Measurements from ENCODE around the gene RHBDL1. TPM values are rescaled to one million over a fixed set of nuclear protein-coding genes. Genes with fewer than 3 reads are reported as not detected.

Gene RHBDL1
- total and polyA plus RNA-seq, 2 of the 8 experiments (the other 6 are each of a cell fraction or from before 2014, with no cell fraction given): 4.0 to 8.1 TPM

- no peak overlapping the region for H2BK15ac ChIP-seq (ENCODE audit: low read length)
- peaks cover 4 to 36% of the 10 kb centered on the region in 2 experiments for H4K20me1 ChIP-seq (replicated peaks in 1 of 2; ENCODE audit: control insufficient read depth in 1 of 2, insufficient read depth in 2 of 2, low read length in 2 of 2)
- H3K9me3 ChIP-seq (ENCODE audit: insufficient read depth in 2 of 2, low read depth in 1 of 2, low read length in 1 of 2): no peaks in the 10 kb centered on the region
- peaks cover 0 to 12% of the 10 kb centered on the region in 2 experiments; a peak in 1 of 4 replicates for H3K79me2 ChIP-seq (ENCODE audit: control insufficient read depth in 1 of 2, insufficient read depth in 2 of 2, low read length in 2 of 2)
- H2BK120ac ChIP-seq (replicated peaks; ENCODE audit: low read depth, low read length): no peak overlapping the region
- H2BK20ac ChIP-seq (ENCODE audit: low read length): no peak overlapping the region
- H3K27me3 ChIP-seq (replicated peaks in 1 of 4; ENCODE audit: control insufficient read depth in 3 of 4, extremely low read depth in 1 of 4, insufficient read depth in 3 of 4, low read length in 3 of 4): no peaks in the 10 kb centered on the region; a peak in 1 of 7 replicates
- no peak overlapping the region for H3K23ac ChIP-seq (ENCODE audit: insufficient read length)
- no peak overlapping the region; a peak in 2 of 7 replicates for H3K9ac ChIP-seq (replicated peaks in 1 of 4; ENCODE audit: extremely low read depth in 1 of 4, low read depth in 3 of 4, low read length in 3 of 4)
- H4K5ac ChIP-seq (ENCODE audit: insufficient read length, low read depth, low read length): no peak overlapping the region
- FAIRE-seq (no peak), DNase-seq (ENCODE audit: low read depth in 1 of 2, low spot score in 2 of 2) (no peak)
- ChIA-PET POLR2A (ENCODE audit: partially characterized antibody) (interaction anchor here (0.9 to 13.3 kb wide), 9 partner anchors 7 to 118 kb away, joined by 3 to 214 read pairs (median 13); partner anchors contain the start of genes CCDC78, GNG13, HAGHL and RHBDL1), CTCF (ENCODE audit: partially characterized antibody) (interaction anchor here (0.6 to 1.9 kb wide), 8 partner anchors 8 to 780 kb away, joined by 3 to 7 read pairs (median 3); partner anchors contain the start of gene WDR24)
- no peak overlapping the region for H3K4ac ChIP-seq (replicated peaks; ENCODE audit: insufficient read length, low read depth, low read length)
- peak overlapping the region; percentile 62 to 81 (median 74); a peak in 6 of 8 replicates for H3K4me3 ChIP-seq (ENCODE audit: extremely low read depth in 1 of 4, insufficient read depth in 2 of 4, low read depth in 3 of 4, low read length in 4 of 4)
- H3K56ac ChIP-seq (replicated peaks; ENCODE audit: insufficient read length, low read depth, low read length): no peak overlapping the region
- peaks cover 6% of the 10 kb centered on the region; the same call in 1 of the 2 replicates for H3K79me1 ChIP-seq (ENCODE audit: low read depth, low read length)
- H2AK5ac ChIP-seq (ENCODE audit: low read depth, low read length): no peak overlapping the region
- peak overlapping the region; percentile 51 for H4K8ac ChIP-seq (ENCODE audit: extremely low read depth, insufficient read depth, low read length)
- H2BK12ac ChIP-seq (ENCODE audit: low read depth, low read length): no peak overlapping the region
- H3K4me2 ChIP-seq (ENCODE audit: insufficient read depth in 1 of 2, low read depth in 2 of 2, low read length in 2 of 2): peak overlapping the region; percentile 63 to 95
- no peak overlapping the region for H3K18ac ChIP-seq (ENCODE audit: extremely low read depth, low read length)
- H3K23me2 ChIP-seq (ENCODE audit: low read depth, low read length): peaks cover 13% of the 10 kb centered on the region; the same call in 1 of the 2 replicates
- H2BK5ac ChIP-seq (ENCODE audit: low read depth, low read length): no peak overlapping the region
- H4K91ac ChIP-seq (replicated peaks; ENCODE audit: insufficient read length, low read length): peak overlapping the region; percentile 22
- H3K4me1 ChIP-seq (replicated peaks in 1 of 4; ENCODE audit: control insufficient read depth in 3 of 4, insufficient read depth in 4 of 4, low read length in 3 of 4): peaks cover 0 to 17% (median 13%) of the 10 kb centered on the region in 4 experiments; a peak in 5 of 7 replicates
- no peak overlapping the region for H2AFZ ChIP-seq (ENCODE audit: low read length)
- no peak overlapping the region for H3K27ac ChIP-seq (ENCODE audit: low read depth, low read length)
- no peak overlapping the region for H3K14ac ChIP-seq (ENCODE audit: insufficient read length)
- peaks cover 4 to 28% (median 15%) of the 10 kb centered on the region in 4 experiments; a peak in 7 of 8 replicates for H3K36me3 ChIP-seq (ENCODE audit: control insufficient read depth in 2 of 4, insufficient read depth in 4 of 4, low read length in 3 of 4)
- TF ChIP-seq ASH2L (IDR thresholded peaks at IDR 0.05; ENCODE audit: low read length) (no peak), POLR2AphosphoS5 (IDR thresholded peaks at IDR 0.05; ENCODE audit: low read depth, low read length) (0 out of 2 replicates have a peak, but pooled peaks have one; percentile 41), POLR2A (IDR thresholded peaks at IDR 0.05; ENCODE audit: control extremely low read depth in 1 of 2, low read depth in 2 of 2, low read length in 2 of 2) (peak in 1 of 2 experiments; percentile 43; a peak in 1 of 3 replicates)
- 92% methylated on average over 36 of the region's 36 CpGs; no CpG with 5 or more reads in 1 of the 2 experiments for WGBS, 2 experiments (ENCODE audit: extremely low coverage in 1 of 2, insufficient coverage in 1 of 2, insufficient read length in 1 of 2, insufficient replicate concordance in 2 of 2, low coverage in 1 of 2, low lambda C conversion rate in 2 of 2, missing lambda C conversion rate in 1 of 2)
These were observed 7.3 kb downstream of the RHBDL1 start for GRCh38 chr16:682493-683395.
